B cell (primary cell): Measurements from ENCODE around the gene HDAC9.

Source experiments
- EZH2 ChIP-seq: IDR thresholded peaks from 2 replicates; pipeline ENCODE4 v1.6.1; 2012; ENCODE audit warnings: borderline replicate concordance, low read depth, mild to moderate bottlenecking, moderate library complexity, low read length; ENCODE audit not compliant: insufficient read depth, poor library complexity, severe bottlenecking
- TF ChIP-seq, protein P1 (sequence below): fragments of 200-600 bp; IDR thresholded peaks from one replicate; pipeline ENCODE4 v1.8.0; 2022; ENCODE audit warnings: antibody characterized with exemption, mild to moderate bottlenecking

DNA sequence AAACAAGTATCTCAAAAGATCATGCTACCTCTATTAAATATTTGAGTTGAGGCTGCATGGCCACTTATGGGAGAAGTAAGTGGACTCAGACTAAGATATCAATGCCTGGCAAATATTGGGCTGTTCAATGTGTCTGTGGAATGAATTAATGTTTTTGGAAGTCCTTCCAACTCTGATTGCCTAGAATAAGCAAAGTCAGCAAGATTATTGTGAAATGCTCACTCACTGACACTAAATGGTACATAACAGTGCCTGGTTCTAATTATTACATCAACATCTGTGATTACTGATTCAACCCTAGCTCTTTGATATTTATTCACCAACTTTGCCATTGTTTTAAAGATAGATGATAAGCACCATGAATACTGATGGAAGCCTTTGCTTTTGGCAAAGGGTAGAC is 45.5 kb upstream of the HDAC9 start:
- TF ChIP-seq, protein P1, sequence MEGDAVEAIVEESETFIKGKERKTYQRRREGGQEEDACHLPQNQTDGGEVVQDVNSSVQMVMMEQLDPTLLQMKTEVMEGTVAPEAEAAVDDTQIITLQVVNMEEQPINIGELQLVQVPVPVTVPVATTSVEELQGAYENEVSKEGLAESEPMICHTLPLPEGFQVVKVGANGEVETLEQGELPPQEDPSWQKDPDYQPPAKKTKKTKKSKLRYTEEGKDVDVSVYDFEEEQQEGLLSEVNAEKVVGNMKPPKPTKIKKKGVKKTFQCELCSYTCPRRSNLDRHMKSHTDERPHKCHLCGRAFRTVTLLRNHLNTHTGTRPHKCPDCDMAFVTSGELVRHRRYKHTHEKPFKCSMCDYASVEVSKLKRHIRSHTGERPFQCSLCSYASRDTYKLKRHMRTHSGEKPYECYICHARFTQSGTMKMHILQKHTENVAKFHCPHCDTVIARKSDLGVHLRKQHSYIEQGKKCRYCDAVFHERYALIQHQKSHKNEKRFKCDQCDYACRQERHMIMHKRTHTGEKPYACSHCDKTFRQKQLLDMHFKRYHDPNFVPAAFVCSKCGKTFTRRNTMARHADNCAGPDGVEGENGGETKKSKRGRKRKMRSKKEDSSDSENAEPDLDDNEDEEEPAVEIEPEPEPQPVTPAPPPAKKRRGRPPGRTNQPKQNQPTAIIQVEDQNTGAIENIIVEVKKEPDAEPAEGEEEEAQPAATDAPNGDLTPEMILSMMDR = no peak
- TF ChIP-seq EZH2 = no peak
